Testis (tissue), 3 donors: ENCODE measurements around the gene CEP85. TPM values are rescaled to one million over a fixed set of nuclear protein-coding genes. Genes with fewer than 3 reads are reported as not detected.

Experiments
- DNase-seq: peaks from one replicate; pipeline ENCODE4 v3.0.0-alpha.2; 2019
- H3K27ac ChIP-seq, 2 donors: fragments of 200-600 bp; sonication (generic); one replicate each; pipeline ENCODE4 v1.5.1; 2019
- H3K27me3 ChIP-seq: fragments of 200-600 bp; sonication (generic); one replicate; pipeline ENCODE4 v1.5.1; 2019
- H3K36me3 ChIP-seq: fragments of 200-600 bp; sonication (generic); one replicate; pipeline ENCODE4 v1.5.1; 2017; ENCODE audit warnings: low read depth; ENCODE audit errors: missing control alignments
- H3K4me1 ChIP-seq: fragments of 200-600 bp; sonication (generic); one replicate; pipeline ENCODE4 v1.5.1; 2019
- H3K4me3 ChIP-seq, 2 donors: fragments of 200-600 bp; sonication (generic); one replicate each; pipeline ENCODE4 v1.5.1; 2017 to 2019
- H3K9me3 ChIP-seq: fragments of 200-600 bp; sonication (generic); one replicate; pipeline ENCODE4 v1.5.1; 2017
- POLR2A ChIP-seq: fragments of 450-650 bp; IDR thresholded peaks from one replicate; pipeline ENCODE4 v1.6.1; 2017; ENCODE audit warnings: antibody characterized with exemption, mild to moderate bottlenecking, moderate library complexity
- WGBS, 2 donors: methylation state at CpG; one replicate each; pipeline ENCODE4 v1.1.5; 2018; 5-methylcytosine and 5-hydroxymethylcytosine counted together
- intact Hi-C: fragments of 100-400 bp; cut with DNase I; formaldehyde crosslinking; loops from one replicate; pipeline ENCODE4 v1.15.1; 2023; ENCODE audit warnings: low total_unique reads
- polyA plus RNA-seq: library from polyadenylated mRNA; stranded (reverse); fragments of 350-450 nt; fragmentation: Illumina TruSeq; extraction: RNeasy Lipid Tissue Mini Kit (QIAGEN cat#74804); gene quantifications from one replicate; pipeline ENCODE4 v1.2.3, GENCODE V29; 2014; ENCODE audit warnings: low read depth, low replicate concordance; ENCODE audit not compliant: insufficient read depth
- total RNA-seq, 2 donors: library from RNA; depleted of rRNA; stranded (reverse); fragments of >200 nt; gene quantifications; one replicate each; pipeline ENCODE4 v1.2.3, GENCODE V29; 2016
- TF ChIP-seq, protein P1 (sequence below), 3 experiments: fragments of 450-650 bp in 2 of 3; fragments of 200-600 bp in 1 of 3; sonication (generic) in 1 of 3; IDR thresholded peaks; one replicate each; pipeline ENCODE4 v1.5.1; 2016 to 2019; ENCODE audit warnings: antibody characterized with exemption in 3 of 3, mild to moderate bottlenecking in 2 of 3, moderate library complexity in 1 of 3

Gene CEP85
- total and polyA plus RNA-seq, 3 donors from 2014 or later: 52.1 to 82.5 (median 61.8) TPM

DNA sequence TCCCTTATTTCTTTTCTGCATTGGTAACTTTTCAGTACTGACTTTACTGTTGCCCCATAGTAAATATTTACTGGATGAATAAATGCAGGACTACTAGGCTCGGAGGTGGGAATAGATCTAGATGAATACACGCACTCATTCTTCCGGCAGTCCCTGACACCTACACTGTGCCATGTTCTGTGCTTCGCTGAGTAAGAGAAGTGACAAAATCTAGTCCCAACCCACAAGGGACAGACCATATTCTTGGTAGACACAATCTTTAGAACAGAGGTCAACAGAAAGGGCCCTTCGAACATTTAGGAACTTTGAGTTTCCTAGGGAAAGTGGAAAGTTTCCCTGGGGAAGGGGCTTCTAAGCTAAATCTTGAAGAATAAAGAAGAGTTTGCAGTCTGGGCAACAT, 80.5 kb downstream of the CEP85 start:
- TF ChIP-seq, protein P1, sequence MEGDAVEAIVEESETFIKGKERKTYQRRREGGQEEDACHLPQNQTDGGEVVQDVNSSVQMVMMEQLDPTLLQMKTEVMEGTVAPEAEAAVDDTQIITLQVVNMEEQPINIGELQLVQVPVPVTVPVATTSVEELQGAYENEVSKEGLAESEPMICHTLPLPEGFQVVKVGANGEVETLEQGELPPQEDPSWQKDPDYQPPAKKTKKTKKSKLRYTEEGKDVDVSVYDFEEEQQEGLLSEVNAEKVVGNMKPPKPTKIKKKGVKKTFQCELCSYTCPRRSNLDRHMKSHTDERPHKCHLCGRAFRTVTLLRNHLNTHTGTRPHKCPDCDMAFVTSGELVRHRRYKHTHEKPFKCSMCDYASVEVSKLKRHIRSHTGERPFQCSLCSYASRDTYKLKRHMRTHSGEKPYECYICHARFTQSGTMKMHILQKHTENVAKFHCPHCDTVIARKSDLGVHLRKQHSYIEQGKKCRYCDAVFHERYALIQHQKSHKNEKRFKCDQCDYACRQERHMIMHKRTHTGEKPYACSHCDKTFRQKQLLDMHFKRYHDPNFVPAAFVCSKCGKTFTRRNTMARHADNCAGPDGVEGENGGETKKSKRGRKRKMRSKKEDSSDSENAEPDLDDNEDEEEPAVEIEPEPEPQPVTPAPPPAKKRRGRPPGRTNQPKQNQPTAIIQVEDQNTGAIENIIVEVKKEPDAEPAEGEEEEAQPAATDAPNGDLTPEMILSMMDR (IDR thresholded peaks at IDR 0.05): no peak
- TF ChIP-seq POLR2A: no peak
- Histone ChIP-seq H3K4me1 (no peaks in the 10 kb centered on the region), H3K27me3 (no peaks in the 10 kb centered on the region), H3K27ac (no peak overlapping the region), H3K9me3 (no peaks in the 10 kb centered on the region), H3K4me3 (no peak overlapping the region), H3K36me3 (no peaks in the 10 kb centered on the region)
- DNase-seq: no peak
- intact Hi-C loops: no loop called here
- WGBS, 2 donors: 95% methylated on average over 5 of the region's 5 CpGs

DNA sequence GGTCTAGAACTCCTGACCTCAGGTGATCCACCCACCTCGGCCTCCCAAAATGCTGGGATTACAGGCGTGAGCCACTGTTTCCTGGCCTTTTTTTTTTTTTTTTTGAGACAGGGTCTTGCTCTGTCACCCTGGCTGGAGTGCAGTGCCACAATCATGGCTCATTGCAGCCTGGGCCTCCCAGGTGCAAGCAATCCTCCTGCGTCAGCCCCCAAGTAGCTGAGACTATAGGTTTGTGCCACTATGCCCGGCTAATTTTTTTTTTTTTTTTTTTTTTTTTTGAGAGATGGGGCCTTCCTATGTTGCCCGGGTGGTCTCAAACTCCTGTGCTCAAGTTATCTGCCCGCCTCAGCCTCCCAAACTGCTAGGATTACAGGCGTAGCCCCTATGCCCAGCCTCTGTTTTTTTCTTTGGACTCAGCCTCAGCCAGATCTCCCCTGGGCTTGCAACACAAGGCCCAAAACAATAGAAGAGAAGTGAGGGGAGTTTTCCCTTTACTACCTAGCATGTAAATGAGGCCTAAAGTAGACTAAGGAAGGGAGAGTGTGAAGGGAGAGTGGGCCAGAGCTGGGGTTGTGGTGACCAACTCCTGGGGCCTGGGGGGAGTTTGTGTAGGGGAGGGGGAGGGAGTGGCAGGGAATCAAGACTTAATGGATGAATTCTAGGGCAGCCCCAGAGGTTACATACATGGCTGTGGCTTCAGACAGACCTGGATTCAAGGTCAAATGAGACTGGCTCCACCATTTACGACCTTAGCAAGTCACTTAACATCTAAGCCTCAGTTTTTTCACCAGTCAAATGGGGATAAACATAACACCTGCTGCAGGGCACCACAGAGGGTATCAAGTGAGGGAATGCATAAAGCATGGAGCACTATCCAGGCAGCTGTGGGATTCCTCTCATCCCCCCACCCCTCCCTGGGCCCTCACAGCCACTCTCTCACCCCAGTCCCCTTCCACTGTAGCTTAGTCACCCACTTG, 82.2 kb downstream of the CEP85 start:
- TF ChIP-seq, protein P1 (IDR thresholded peaks at IDR 0.05): no peak
- TF ChIP-seq POLR2A: no peak
- Histone ChIP-seq H3K4me3 (no peak overlapping the region), H3K4me1 (no peaks in the 10 kb centered on the region), H3K27ac (no peak overlapping the region), H3K36me3 (no peaks in the 10 kb centered on the region), H3K27me3 (no peaks in the 10 kb centered on the region), H3K9me3 (no peaks in the 10 kb centered on the region)
- WGBS, 2 donors: 84 to 87% methylated on average over 8 of the region's 8 CpGs
- no peak for DNase-seq
- intact Hi-C loops: no loop called here

DNA sequence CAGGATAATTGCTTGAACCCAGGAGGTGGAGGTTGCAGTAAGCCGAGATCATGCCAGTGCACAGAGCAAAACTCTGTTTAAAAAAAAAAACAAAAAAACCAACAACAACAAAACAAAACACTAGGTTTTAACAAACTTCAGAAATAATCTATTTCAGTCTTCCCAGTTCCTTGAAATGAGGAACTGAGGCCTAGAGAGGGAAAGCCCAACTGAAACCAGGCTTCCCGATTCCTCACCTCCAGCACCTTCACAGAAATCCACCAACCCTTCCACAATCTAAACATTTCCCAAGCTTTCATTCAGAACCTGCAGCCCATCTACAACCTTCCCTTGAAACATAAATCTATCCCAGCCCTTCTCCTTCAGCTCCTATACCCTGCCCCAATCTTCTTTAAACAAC, 83.1 kb downstream of the CEP85 start:
- no peaks in the 10 kb centered on the region for H3K36me3 ChIP-seq
- no peaks in the 10 kb centered on the region for H3K4me1 ChIP-seq
- intact Hi-C loops: no loop called here
- H3K4me3 ChIP-seq: no peak overlapping the region
- no peak for DNase-seq
- H3K27me3 ChIP-seq: no peaks in the 10 kb centered on the region
- H3K27ac ChIP-seq: no peak overlapping the region
- no peaks in the 10 kb centered on the region for H3K9me3 ChIP-seq
- 88 to 90% methylated on average over 2 of the region's 2 CpGs for WGBS, 2 donors
- TF ChIP-seq POLR2A: no peak
- TF ChIP-seq, protein P1 (IDR thresholded peaks at IDR 0.05): no peak

DNA sequence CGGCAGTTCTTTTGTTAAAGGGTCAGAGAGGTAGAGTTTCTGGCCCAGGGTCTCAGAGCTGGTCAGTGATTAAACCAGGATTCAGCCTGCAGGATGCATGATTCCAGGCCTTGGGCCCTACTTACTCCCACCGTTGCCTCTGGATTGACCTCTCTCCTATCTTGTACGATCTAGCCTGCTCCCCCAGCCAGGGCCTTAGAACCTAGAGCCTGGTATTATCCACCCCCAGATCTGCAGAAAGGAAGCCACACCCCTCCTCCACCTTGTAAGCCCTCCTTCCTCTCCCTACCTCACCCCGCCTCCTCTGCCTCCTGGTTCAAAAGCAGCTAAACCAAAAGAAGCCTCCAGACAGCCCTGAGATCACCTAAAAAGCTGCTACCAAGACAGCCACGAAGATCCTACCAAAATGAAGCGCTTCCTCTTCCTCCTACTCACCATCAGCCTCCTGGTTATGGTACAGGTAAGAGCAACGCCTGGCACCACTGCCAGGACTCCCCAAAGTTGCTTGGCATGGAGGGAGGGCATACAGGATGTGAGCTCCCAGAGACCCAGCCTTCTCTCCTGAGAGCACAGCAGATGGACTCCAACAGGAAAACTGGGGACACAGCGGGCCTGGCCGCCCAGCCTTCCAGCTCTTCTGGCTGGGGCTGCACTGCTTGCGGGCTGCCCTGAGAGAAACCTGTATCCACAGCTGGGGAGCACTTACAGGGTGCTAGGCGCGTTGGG, 83.8 kb downstream of the CEP85 start, which contains the start of gene CD52:
TSS of gene CD52 (plus strand) at position 347 of the 726 bp plus-strand sequence. CDS start at position 407, 60 bp downstream.
- Histone ChIP-seq H3K36me3 (no peaks in the 10 kb centered on the region), H3K27ac (no peak within 1 kb of the TSS), H3K4me1 (no peaks in the 10 kb centered on the region), H3K27me3 (no peaks in the 10 kb centered on the region), H3K9me3 (no peaks in the 10 kb centered on the region), H3K4me3 (no peak within 1 kb of the TSS)
- intact Hi-C loops: no loop called here
- WGBS, 2 donors: 75 to 77% methylated on average over 11 to 12 of the region's 12 CpGs
- no peak for DNase-seq
- TF ChIP-seq, protein P1 (IDR thresholded peaks at IDR 0.05): no peak
- TF ChIP-seq POLR2A: no peak
